H9 (cell line): ENCODE measurements around the gene CDK12. TPM values are rescaled to one million over a fixed set of nuclear protein-coding genes. Genes with fewer than 3 reads are reported as not detected.

Experiments
- DNase-seq: peaks from one replicate; pipeline ENCODE4 v3.0.0-alpha.2; 2017
- H2AFZ ChIP-seq: one replicate; pipeline ENCODE4 v1.6.1; 2013; ENCODE audit warnings: mild to moderate bottlenecking, low read length, control low read depth, moderate library complexity
- H2AK5ac ChIP-seq: 2 replicates; pipeline ENCODE4 v1.6.1; 2013; ENCODE audit warnings: low read length, control low read depth, mixed read lengths; ENCODE audit not compliant: insufficient read length
- H2BK120ac ChIP-seq: one replicate; pipeline ENCODE4 v1.6.1; 2013; ENCODE audit warnings: low read depth, mild to moderate bottlenecking, low read length, control low read depth, inconsistent platforms; ENCODE audit not compliant: poor library complexity, severe bottlenecking
- H2BK12ac ChIP-seq: 2 replicates; pipeline ENCODE4 v1.6.1; 2013; ENCODE audit warnings: low read length, control low read depth, mixed read lengths, low read depth; ENCODE audit not compliant: insufficient read length
- H2BK15ac ChIP-seq: 2 replicates; pipeline ENCODE4 v1.6.1; 2013; ENCODE audit warnings: low read depth, low read length, control low read depth
- H2BK20ac ChIP-seq: one replicate; pipeline ENCODE4 v1.6.1; 2013; ENCODE audit warnings: low read depth, mild to moderate bottlenecking, low read length, control low read depth, inconsistent platforms; ENCODE audit not compliant: poor library complexity, severe bottlenecking
- H2BK5ac ChIP-seq: 2 replicates; pipeline ENCODE4 v1.6.1; 2013; ENCODE audit warnings: low read length, control low read depth, mixed read lengths; ENCODE audit not compliant: insufficient read length
- H3K14ac ChIP-seq: 2 replicates; pipeline ENCODE4 v1.6.1; 2013; ENCODE audit warnings: low read length, control low read depth; ENCODE audit not compliant: insufficient read depth
- H3K18ac ChIP-seq: 2 replicates; pipeline ENCODE4 v1.6.1; 2013; ENCODE audit warnings: low read depth, mild to moderate bottlenecking, mixed read lengths, low read length, control low read depth; ENCODE audit not compliant: insufficient read length
- H3K23ac ChIP-seq: 2 replicates; pipeline ENCODE4 v1.6.1; 2013; ENCODE audit warnings: low read length, control low read depth, mixed read lengths, low read depth; ENCODE audit not compliant: insufficient read length
- H3K23me2 ChIP-seq: 2 replicates; pipeline ENCODE4 v1.6.1; 2013; ENCODE audit warnings: low read depth, mild to moderate bottlenecking, mixed read lengths, low read length, control low read depth; ENCODE audit not compliant: insufficient read length, poor library complexity, severe bottlenecking
- H3K27ac ChIP-seq: 2 replicates; pipeline ENCODE4 v1.5.1; 2013; ENCODE audit warnings: low read length, control low read depth, mixed read lengths, low read depth; ENCODE audit not compliant: insufficient read length
- H3K27me3 ChIP-seq: 2 replicates; pipeline ENCODE4 v1.6.1; 2013; ENCODE audit warnings: low read length, control low read depth, inconsistent platforms; ENCODE audit not compliant: insufficient read depth
- H3K4ac ChIP-seq: 2 replicates; pipeline ENCODE4 v1.6.1; 2013; ENCODE audit warnings: low read depth, mild to moderate bottlenecking, control low read depth, inconsistent platforms, low read length, moderate library complexity
- H3K4me1 ChIP-seq: 2 replicates; pipeline ENCODE4 v1.6.1; 2013; ENCODE audit warnings: low read length, control low read depth, inconsistent platforms; ENCODE audit not compliant: insufficient read depth
- H3K4me2 ChIP-seq: 2 replicates; pipeline ENCODE4 v1.6.1; 2013; ENCODE audit warnings: low read length, control low read depth, mixed read lengths; ENCODE audit not compliant: insufficient read length, insufficient read depth
- H3K56ac ChIP-seq: 2 replicates; pipeline ENCODE4 v1.6.1; 2013; ENCODE audit warnings: low read depth, mild to moderate bottlenecking, mixed read lengths, low read length, control low read depth; ENCODE audit not compliant: insufficient read length
- H3K79me1 ChIP-seq: 2 replicates; pipeline ENCODE4 v1.6.1; 2013; ENCODE audit warnings: low read depth, mild to moderate bottlenecking, moderate library complexity, low read length, control low read depth, inconsistent platforms; ENCODE audit not compliant: insufficient read depth, poor library complexity, severe bottlenecking
- H3K79me2 ChIP-seq: 2 replicates; pipeline ENCODE4 v1.6.1; 2013; ENCODE audit warnings: low read length, control low read depth, inconsistent platforms; ENCODE audit not compliant: insufficient read depth
- H3K9ac ChIP-seq: 2 replicates; pipeline ENCODE4 v1.6.1; 2013; ENCODE audit warnings: low read length, control low read depth, mixed read lengths; ENCODE audit not compliant: insufficient read length; ENCODE audit errors: extremely low read depth
- H3K9me3 ChIP-seq: one replicate; pipeline ENCODE4 v1.6.1; 2013; ENCODE audit warnings: low read depth, low read length, inconsistent platforms; ENCODE audit not compliant: control insufficient read depth
- H3T11ph ChIP-seq: one replicate; pipeline ENCODE4 v1.6.1; 2013; ENCODE audit warnings: mild to moderate bottlenecking, low read length, control low read depth, inconsistent platforms
- H4K20me1 ChIP-seq: one replicate; pipeline ENCODE4 v1.6.1; 2013; ENCODE audit not compliant: control insufficient read depth, insufficient read length, insufficient read depth
- H4K5ac ChIP-seq: 2 replicates; pipeline ENCODE4 v1.6.1; 2013; ENCODE audit warnings: low read depth, mild to moderate bottlenecking, mixed read lengths, low read length, control low read depth; ENCODE audit not compliant: insufficient read length
- H4K8ac ChIP-seq: replicated peaks from 2 replicates; pipeline ENCODE4 v1.6.1; 2013; ENCODE audit warnings: low read length, control low read depth, mixed read lengths, low read depth; ENCODE audit not compliant: insufficient read length
- H4K91ac ChIP-seq: 2 replicates; pipeline ENCODE4 v1.6.1; 2013; ENCODE audit warnings: low read depth, mild to moderate bottlenecking, moderate library complexity, mixed read lengths, low read length, control low read depth; ENCODE audit not compliant: insufficient read length
- H3K27ac Mint-ChIP-seq, 3 experiments: 2 replicates in 2 of 3; 3 replicates in 1 of 3; pipeline ENCODE4 v1.8.0; 2020 to 2021; ENCODE audit warnings: mixed read lengths in 3 of 3, mild to moderate bottlenecking in 1 of 3, moderate library complexity in 1 of 3
- H3K27me3 Mint-ChIP-seq: 2 replicates; pipeline ENCODE4 v1.8.0; 2021; ENCODE audit warnings: low read depth, mild to moderate bottlenecking, moderate library complexity, mixed read lengths
- H3K36me3 Mint-ChIP-seq, 3 experiments: 2 replicates in 2 of 3; 3 replicates in 1 of 3; pipeline ENCODE4 v1.8.0; 2020 to 2021; ENCODE audit warnings: low read depth in 3 of 3, mixed read lengths in 3 of 3; ENCODE audit not compliant: insufficient read depth in 1 of 3
- H3K4me1 Mint-ChIP-seq, 2 experiments: 2 replicates each; pipeline ENCODE4 v1.8.0; 2020; ENCODE audit warnings: mixed read lengths in 2 of 2
- H3K4me3 Mint-ChIP-seq, 2 experiments: 2 replicates in 1 of 2; 3 replicates in 1 of 2; pipeline ENCODE4 v1.8.0; 2020 to 2021; ENCODE audit warnings: mild to moderate bottlenecking in 2 of 2, mixed read lengths in 2 of 2, moderate library complexity in 1 of 2
- H3K9me3 Mint-ChIP-seq, 2 experiments: 2 replicates in 1 of 2; 3 replicates in 1 of 2; pipeline ENCODE4 v1.8.0; 2020; ENCODE audit warnings: mild to moderate bottlenecking in 2 of 2, mixed read lengths in 2 of 2, moderate library complexity in 1 of 2
- CTCF ChIP-seq: fragments of 200-600 bp; sonication (generic); conservative IDR thresholded peaks from 3 replicates; pipeline ENCODE4 v1.8.0; 2021; ENCODE audit warnings: antibody characterized with exemption, mild to moderate bottlenecking
- whole genome bisulfite sequencing: extraction: QIAGEN DNeasy Blood & Tissue Kit; methylation state at CpG from one replicate; pipeline ENCODE4 v1.1.7; 2013; ENCODE audit warnings: missing lambda C conversion rate, low lambda C conversion rate, mixed read lengths; ENCODE audit not compliant: insufficient read length; ENCODE audit errors: extremely low coverage; 5-methylcytosine and 5-hydroxymethylcytosine counted together
- total RNA-seq: library from RNA; stranded (reverse); gene quantifications from 2 replicates; pipeline ENCODE4 v1.2.1, GENCODE V29; 2021

The CDK12 gene
- total RNA-seq, 1 experiment from 2014 or later, result 87.6 TPM

- Mint-ChIP-seq H3K36me3 (peaks cover 40 to 92% (median 91%) of the 10 kb centered on the region in 3 experiments), H3K9me3 (no peaks in the 10 kb centered on the region; a peak in 1 of 5 replicates), H3K4me3 (no peak overlapping the region), H3K4me1 (no peaks in the 10 kb centered on the region), H3K27ac (no peak overlapping the region), H3K27me3 (no peaks in the 10 kb centered on the region)
- H2BK5ac ChIP-seq, result no peak overlapping the region
- H3K4ac ChIP-seq, result no peak overlapping the region
- no peak overlapping the region for H3K23ac ChIP-seq
- H4K20me1 ChIP-seq, result no peaks in the 10 kb centered on the region
- H3T11ph ChIP-seq, result no peak overlapping the region
- H2BK15ac ChIP-seq, result no peak overlapping the region
- H2BK20ac ChIP-seq, result no peak overlapping the region
- no peak overlapping the region for H2AK5ac ChIP-seq
- H3K18ac ChIP-seq, result no peak overlapping the region
- no peak overlapping the region for H2BK120ac ChIP-seq
- H3K56ac ChIP-seq, result no peak overlapping the region
- no peak overlapping the region for H4K8ac ChIP-seq
- WGBS, result no CpG with 5 or more reads among the region's 3 CpGs
- no peak overlapping the region for H3K4me2 ChIP-seq
- no peaks in the 10 kb centered on the region for H3K23me2 ChIP-seq
- no peak overlapping the region for H3K14ac ChIP-seq
- no peaks in the 10 kb centered on the region for H3K79me2 ChIP-seq
- H2BK12ac ChIP-seq, result no peak overlapping the region
- H2AFZ ChIP-seq, result no peak overlapping the region
- no peak overlapping the region for H3K27ac ChIP-seq
- no peaks in the 10 kb centered on the region for H3K27me3 ChIP-seq
- DNase-seq, result no peak
- no peak for TF ChIP-seq CTCF
- H4K91ac ChIP-seq, result no peak overlapping the region
- no peak overlapping the region for H3K9ac ChIP-seq
- no peaks in the 10 kb centered on the region for H3K79me1 ChIP-seq
- H3K4me1 ChIP-seq, result no peaks in the 10 kb centered on the region
- no peaks in the 10 kb centered on the region for H3K9me3 ChIP-seq
- no peak overlapping the region for H4K5ac ChIP-seq
Observed at GRCh38 chr17:39513309-39513708, 52.0 kb downstream of the CDK12 start.
